Suprapubic skin (tissue), 3 donors: Measurements from ENCODE around the gene IL7R.

Source experiments
- EP300 ChIP-seq: sonication (generic); formaldehyde crosslinking; IDR thresholded peaks from one replicate; pipeline ENCODE4 v1.6.1; 2017; ENCODE audit warnings: antibody characterized with exemption
- POLR2A ChIP-seq, 2 donors: fragments of 450-650 bp; IDR thresholded peaks; one replicate each; pipeline ENCODE4 v1.6.1; 2017; ENCODE audit warnings: antibody characterized with exemption in 2 of 2, mild to moderate bottlenecking in 2 of 2, moderate library complexity in 2 of 2
- TF ChIP-seq, protein P1 (sequence below), 2 donors: fragments of 200-600 bp in 1 of 2; fragments of 450-650 bp in 1 of 2; sonication (generic) in 1 of 2; IDR thresholded peaks; one replicate each; pipeline ENCODE4 v1.5.1; 2016 to 2019; ENCODE audit warnings: antibody characterized with exemption in 2 of 2, mild to moderate bottlenecking in 1 of 2, moderate library complexity in 1 of 2

- TF ChIP-seq, protein P1, sequence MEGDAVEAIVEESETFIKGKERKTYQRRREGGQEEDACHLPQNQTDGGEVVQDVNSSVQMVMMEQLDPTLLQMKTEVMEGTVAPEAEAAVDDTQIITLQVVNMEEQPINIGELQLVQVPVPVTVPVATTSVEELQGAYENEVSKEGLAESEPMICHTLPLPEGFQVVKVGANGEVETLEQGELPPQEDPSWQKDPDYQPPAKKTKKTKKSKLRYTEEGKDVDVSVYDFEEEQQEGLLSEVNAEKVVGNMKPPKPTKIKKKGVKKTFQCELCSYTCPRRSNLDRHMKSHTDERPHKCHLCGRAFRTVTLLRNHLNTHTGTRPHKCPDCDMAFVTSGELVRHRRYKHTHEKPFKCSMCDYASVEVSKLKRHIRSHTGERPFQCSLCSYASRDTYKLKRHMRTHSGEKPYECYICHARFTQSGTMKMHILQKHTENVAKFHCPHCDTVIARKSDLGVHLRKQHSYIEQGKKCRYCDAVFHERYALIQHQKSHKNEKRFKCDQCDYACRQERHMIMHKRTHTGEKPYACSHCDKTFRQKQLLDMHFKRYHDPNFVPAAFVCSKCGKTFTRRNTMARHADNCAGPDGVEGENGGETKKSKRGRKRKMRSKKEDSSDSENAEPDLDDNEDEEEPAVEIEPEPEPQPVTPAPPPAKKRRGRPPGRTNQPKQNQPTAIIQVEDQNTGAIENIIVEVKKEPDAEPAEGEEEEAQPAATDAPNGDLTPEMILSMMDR (IDR thresholded peaks at IDR 0.05), result no peak
- TF ChIP-seq POLR2A (IDR thresholded peaks at IDR 0.05), result no peak
- TF ChIP-seq EP300, result no peak
These were observed 33.6 kb downstream of the IL7R start for GRCh38 chr5:35890021-35891020.
